NCI-H1092 (cell line): ENCODE measurements around the gene FAM20A.
A peak's percentile ranks its signal among the peaks of the same experiment; 100 is the strongest.

ENCODE experiments used
- DNase-seq: peaks from one replicate; lab custom pipeline; 2025; lab: John Stamatoyannopoulos, UW

The FAM20A gene

GRCh38 chr17:68600931-68601564 lies at the start of gene FAM20A:
TSS of gene FAM20A (minus strand) at chr17:68601367. CDS start at chr17:68600666, 701 bp downstream.
- peak; percentile 49 for DNase-seq

DNA sequence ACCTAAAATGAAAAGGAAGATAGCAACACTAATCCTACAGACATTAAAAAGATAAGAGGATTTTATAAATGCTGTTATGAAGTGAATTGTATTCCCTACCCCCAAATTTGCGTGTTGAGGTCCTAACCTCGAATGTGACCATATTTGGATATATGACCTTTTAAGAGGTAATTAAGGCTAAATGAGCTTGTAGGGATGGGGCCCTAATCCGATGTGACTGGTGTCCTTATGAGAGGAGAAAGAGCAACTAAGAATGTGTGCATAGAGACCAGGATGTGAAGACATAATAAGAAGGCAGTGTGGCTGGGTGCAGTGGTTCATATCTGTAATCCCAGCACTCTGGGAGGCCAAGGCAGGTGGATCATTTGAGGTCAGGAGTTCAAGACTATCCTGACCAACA lies 48.2 kb upstream of the FAM20A start:
- no peak for DNase-seq

DNA sequence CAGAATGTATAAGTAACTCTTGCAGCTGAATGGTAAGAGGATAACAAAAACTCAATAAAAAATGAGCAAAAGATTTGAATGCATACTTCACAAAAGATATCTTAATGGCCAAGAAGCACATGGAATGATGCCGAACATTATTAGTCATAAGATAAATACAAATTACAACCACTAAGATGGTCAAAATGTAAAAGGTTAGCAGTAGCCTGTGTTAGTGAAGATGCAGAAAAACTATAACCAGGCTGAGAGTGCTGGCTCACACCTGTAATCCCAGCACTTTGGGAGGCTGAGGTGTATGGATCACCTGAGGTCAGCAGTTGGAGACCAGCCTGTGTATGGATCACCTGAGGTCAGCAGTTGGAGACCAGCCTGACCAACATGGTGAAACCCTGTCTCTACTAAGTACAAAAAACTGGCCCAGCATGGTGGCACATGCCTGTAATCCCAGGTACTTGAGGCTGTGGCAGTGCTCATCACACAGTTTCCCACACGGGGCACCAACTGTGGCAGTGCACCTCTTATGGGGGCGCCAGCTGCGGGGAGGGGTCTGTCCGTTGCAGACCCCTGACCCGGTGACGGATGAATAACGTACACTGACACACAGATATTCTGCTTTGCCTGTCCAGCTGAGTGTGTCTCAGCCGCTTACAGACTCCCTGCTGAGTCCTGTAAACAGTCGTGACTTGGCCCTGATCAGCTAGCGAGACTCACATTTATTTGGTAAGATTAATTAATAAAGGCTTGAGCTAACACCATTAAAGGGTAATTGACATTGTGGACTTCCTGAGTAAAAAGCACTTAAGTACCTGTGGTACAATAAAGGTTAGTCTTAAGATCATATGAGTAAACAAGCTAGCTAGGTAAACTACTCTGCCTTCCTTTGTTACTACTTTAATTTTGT lies 45.7 kb upstream of the FAM20A start:
- DNase-seq, result no peak

GRCh38 chr17:68642118-68642412 lies 40.9 kb upstream of the FAM20A start:
- DNase-seq, result no peak

DNA sequence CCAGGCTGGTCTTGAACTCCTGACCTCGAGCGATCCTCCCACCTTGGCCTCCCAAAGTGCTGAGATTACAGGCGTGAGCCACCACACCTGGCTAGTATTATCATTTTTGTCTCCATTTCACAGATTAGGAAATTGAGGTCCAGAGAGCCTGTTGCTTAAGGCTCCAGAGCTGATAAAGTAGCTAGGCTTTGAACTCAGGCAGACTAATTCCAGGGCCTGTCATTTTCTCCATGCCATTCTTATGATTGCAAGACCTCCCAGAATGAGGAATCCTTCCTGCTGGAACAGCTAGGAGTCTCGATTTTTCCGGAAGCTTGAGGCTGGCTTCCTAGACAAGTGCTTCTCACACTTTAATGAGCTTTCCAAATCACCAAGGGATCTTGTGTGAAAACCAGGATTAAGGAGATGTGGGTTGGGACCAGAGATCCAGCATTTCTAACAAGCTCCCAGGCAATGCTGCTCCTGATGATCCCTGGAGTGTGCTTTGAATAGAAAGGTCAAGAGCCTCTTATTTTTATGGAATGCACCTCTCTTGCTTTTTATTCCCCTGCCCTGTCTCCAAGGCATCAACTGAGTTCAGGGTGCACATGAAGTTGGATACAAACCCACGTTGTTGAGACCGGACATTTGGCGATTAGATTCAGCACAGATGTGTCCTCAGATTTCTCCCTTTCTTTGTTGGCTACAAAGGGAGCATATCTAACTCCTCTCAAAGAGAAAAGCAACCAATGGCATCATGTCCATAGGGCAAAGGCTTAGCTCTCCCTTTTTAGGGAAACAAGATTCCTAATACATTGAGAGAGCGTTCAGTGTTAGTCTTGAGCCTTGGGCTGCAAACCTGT lies 40.3 kb upstream of the FAM20A start:
- DNase-seq, result no peak

DNA sequence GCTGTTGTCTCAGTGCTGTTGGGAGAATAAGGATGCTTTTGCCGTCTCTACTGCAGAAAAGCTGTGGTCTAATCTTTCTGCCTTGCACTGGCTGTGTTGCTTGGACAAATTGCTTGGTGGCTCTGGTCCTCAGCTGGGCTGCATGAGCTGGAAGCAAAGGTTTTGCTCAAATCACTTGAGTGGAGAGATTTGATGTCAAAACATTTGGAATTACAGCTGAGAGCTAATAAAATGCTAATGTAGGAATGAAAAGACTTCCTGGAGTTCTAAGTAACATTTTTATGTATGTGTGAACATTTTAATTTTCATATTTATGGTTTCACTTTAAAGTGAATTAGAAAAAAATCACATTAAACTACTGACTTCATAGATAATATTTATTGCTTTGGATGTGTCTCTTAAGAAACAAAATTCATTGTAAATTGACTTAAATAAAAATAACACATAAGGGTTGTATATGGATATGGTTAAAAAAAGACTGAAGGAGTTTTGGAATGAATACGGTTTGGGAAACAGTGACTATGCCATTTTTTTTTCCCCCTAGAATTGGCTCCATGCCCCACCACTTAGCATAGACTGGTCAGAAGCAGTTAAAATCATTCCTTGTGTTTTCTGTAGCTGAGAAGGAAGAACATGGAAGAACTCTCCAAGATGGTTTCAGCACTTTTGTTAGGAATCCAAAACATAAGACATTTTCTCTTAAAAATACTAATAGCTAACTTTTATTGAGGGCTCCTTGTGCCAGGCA lies 39.2 kb upstream of the FAM20A start:
- DNase-seq, result no peak

DNA sequence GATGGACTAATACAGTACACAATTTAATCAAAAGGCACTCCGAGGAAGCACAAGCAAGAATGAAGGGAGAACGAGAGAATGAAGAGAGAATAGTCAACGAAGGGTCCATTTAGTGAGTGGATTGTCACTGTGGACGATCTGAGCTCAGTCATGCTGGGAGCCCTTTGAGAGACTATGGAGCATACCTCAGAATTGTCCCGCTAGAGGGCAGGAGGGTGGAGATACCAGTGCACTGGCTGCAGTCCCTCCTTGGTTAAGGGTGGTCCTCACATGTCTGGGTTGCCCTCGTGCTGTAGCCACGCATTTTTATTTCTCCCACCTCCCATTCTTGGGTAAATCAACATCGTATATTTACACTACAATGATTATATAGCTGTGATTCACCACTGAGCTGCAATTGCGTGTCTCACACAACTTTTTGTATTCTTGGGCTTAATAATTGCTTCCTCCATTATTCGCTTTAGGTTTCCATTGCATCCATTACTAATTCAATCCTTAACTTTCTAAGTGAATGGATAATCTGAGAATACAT lies 33.2 kb upstream of the FAM20A start:
- no peak for DNase-seq

GRCh38 chr17:68628576-68628957 lies 27.4 kb upstream of the FAM20A start:
- DNase-seq, result no peak

DNA sequence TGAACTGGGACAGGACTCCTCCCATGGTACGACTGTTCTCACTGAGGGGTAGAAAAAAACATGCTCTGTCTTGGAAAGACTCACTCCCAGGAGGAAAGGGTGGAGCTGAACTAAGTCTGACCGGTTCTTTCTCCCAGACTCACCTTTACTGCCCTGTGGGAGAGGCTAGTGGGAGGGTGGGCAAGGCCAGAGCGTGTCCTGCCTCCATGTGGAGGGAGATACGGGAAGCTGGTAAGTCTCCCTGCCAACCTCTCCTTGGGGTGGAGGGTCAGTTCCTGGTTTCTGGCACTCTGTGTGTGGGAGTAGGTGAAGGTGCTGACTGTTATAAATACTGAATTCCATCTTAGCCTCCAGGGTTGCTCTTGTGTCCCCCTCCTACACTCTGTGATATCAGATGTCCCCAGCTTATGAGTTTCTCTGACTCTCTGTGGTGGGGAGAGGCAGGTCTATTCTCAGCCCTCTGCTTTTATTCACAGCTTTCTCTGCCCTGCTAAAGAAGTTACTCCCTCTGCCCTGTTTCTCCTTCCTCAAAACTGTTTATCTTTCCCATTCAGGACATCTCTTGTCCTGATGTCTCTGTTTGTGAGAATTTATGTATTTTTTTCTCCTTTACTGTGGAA lies 26.9 kb upstream of the FAM20A start:
- no peak for DNase-seq

DNA sequence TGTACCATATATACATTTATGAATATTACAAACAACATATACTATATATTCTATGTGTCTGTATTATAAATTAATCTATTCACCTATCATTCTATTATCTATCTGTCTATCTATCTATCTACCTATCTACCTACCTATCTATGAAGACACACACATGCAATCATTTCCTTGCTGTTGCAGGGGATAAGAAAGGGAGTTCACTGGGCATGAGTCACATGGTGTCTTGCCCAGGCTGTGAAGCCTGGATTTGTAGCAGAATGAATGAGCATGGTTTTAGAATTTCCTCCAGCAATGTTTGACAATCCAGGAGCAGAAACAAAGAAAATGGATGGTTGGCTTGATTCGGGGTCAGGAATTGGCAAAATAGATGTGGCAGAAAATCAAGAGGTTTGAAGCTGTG lies 23.2 kb upstream of the FAM20A start:
- no peak for DNase-seq

GRCh38 chr17:68623811-68624210 lies 22.6 kb upstream of the FAM20A start:
- no peak for DNase-seq

- DNase-seq, result no peak
These were observed 21.3 kb upstream of the FAM20A start for GRCh38 chr17:68622423-68622822.

DNA sequence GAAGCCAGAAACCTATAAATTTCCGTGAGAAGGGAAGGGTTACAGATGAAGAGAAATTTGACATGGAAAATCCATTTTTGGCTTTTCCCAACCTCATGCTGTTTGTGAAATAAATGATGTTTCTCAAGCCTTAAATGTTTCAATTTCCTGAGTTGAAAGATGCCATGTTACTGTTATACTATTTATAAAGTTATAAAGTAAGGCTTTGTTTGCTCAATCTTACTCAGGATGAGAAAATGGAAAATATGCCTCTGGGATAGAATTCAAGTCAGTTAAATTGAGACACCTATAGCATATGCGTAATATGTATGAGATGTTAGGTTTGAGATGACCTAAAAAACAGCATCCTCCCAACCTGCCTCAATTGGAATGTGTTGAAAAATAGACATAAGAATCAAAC lies 19.9 kb upstream of the FAM20A start:
- DNase-seq, result no peak

GRCh38 chr17:68616334-68616733 lies 15.2 kb upstream of the FAM20A start:
- DNase-seq, result no peak

- DNase-seq, result no peak
These were observed 13.6 kb upstream of the FAM20A start for GRCh38 chr17:68614718-68615117.

GRCh38 chr17:68613739-68614298 lies 12.7 kb upstream of the FAM20A start:
- DNase-seq, result peak; percentile 55

- no peak for DNase-seq
These were observed 11.7 kb upstream of the FAM20A start for GRCh38 chr17:68612923-68613292.

DNA sequence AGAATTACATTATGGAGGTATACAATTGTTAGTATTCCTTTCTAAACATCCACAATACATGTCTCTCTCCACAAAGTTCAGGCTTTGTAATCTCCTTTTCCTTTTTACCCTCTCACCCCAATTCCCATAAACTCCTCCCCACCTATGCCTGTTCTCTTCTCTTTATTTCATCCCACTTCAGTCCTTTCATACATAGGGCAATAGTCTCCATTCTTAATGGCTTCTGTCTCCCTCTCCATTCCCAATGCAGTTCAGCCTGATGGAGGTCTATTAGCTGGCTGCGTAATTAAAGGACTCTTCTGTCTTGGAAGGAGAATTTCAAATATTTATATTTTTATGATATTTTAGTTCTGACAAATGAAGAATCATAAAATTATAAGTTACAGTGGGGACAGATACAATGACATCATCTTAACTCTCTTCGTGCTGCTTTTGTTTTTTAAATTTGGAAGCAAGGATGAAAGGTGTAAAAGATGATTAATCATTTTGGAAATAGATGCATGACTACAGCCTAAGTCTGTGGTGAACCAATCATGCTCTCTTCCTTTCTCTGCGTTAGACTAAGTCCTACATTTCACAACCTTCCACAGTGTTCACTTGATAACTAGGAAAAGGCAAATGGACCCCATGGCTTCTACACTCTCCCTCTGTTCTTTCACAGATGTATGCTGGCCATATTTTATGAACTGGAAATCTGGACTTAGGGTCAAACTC lies 11.2 kb upstream of the FAM20A start:
- no peak for DNase-seq

- no peak for DNase-seq
These were observed 10.4 kb upstream of the FAM20A start for GRCh38 chr17:68611353-68612208.
